ENCODE data around the gene CCM2.
A peak's percentile ranks its signal among the peaks of the same experiment; 100 is the strongest.

Gene CCM2

DNA sequence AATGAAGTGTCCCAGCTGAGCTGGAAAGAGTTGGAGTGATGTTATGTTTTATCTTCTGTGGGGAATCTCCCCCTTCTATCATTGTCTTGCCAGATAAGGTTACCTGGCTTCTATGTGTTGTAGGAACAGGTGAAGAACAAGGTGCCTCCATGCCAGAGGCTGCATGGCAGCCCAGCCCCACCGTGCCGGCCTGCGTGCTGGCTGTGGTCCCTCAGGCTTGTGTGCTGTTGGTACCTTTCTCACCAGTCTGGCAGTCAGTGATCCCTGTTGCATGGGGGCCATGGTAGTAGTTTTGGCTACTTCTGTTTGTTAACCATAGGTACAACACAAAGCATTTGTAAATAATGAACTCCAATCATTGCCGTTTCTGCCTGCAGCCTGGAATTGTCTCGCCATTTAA, 37.9 kb downstream of the CCM2 start:
- no peak for DNase-seq

- DNase-seq, result no peak
Measured at GRCh38 chr7:45039106-45039505, 39.1 kb downstream of the CCM2 start.

DNA sequence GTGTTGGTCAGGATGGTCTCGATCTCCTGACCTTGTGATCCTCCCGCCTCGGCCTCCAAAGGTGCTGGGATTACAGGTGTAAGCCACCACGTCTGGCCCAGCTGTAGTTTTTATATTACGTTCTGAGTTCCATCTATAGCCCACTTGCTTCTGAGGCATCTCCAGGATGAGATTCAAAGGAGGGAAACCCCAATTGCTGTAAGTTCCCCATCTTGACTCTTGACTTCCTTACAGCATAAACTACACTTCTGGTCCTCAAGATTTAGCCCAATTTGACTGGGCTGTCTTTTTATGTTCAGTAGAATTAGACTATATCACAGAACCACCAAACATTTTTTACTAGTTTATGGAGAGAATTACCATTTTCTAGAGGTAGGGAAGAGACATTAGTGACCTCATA, 44.3 kb downstream of the CCM2 start:
- no peak for DNase-seq

DNA sequence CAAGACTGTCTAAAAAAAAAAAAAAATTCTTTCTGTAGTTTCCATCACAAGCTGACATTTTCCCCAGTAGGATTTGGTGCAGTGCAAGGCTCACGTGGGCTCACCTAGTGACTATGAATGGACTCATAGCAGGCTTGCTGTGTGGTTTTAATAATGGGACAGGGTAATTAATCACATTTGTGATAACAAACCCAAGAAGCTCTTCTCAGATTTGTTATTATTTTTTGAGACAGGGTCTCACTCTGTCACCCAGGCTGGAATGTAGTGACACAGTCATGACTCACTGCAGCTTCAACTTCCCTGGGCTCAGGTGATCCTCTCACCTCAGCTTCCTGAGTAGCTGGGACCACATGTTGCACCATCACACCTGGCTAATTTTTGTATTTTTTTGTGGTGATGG, 48.7 kb downstream of the CCM2 start:
- DNase-seq, result no peak

GRCh38 chr7:45050198-45050597, 50.2 kb downstream of the CCM2 start:
- peak; percentile 26 for DNase-seq

GRCh38 chr7:45052011-45052410, 52.0 kb downstream of the CCM2 start:
- peak; percentile 58 for DNase-seq

DNA sequence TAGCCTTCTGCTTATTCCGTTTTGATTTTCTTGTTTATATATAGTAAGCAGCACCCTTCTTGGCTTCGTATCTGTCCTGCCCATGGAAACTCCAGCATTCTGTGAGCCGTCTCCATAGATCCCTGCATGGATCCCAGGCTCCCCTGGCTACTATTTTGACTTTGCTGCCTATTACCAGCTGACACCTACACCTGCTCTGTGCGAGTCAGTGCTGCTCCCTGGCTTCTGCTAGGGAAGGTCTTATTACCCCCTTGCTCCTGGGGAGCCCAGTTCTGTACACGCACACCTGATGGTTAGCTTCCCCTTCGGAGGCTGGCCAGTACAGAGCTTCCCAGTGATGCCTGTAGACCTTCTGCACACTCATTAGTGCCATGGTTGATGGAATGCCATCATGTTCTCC, 53.4 kb downstream of the CCM2 start:
- DNase-seq, result no peak

GRCh38 chr7:45053941-45054340, 53.9 kb downstream of the CCM2 start:
- DNase-seq, result no peak

GRCh38 chr7:45054442-45054841, 54.4 kb downstream of the CCM2 start:
- no peak for DNase-seq

DNA sequence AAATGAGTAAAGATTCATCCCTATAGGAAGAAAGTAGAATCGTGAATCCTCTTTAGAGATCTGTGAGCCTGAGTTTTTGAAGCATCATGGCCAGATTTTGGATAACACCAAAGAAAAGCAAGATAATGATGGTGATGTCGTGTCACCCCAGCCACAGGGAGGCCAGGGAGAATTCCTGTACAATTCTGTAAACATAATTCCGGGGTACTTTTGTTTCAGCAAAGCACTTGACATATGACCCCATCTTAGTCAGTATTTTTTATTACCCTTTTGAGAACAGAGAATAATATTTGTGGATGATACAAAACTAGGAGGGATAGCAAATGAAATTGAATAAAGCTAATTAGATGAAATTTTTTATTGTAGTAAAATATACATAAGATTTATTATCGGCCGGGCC, 55.0 kb downstream of the CCM2 start:
- DNase-seq, result no peak

GRCh38 chr7:45055594-45056219, 55.7 kb downstream of the CCM2 start:
- DNase-seq, result no peak

DNA sequence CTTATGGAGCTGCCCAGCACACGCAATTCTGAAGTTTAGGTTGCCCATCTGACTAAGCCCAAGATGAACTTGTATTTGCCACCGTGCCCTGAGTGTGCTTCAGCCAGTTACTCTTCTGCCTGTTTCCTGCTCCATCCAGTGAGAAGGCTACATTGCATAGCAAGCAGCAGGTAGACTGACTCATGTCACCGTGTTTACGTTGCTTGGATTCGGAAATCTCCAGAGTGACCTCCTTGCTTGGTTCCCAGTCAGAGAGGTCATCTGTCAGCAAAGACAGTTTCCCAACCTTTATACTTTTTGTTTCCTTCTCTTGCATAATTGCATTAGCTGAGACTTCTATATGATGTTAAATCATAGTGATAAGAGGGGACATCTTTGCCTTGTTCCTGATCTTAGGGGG, 57.9 kb downstream of the CCM2 start:
- DNase-seq, result no peak

DNA sequence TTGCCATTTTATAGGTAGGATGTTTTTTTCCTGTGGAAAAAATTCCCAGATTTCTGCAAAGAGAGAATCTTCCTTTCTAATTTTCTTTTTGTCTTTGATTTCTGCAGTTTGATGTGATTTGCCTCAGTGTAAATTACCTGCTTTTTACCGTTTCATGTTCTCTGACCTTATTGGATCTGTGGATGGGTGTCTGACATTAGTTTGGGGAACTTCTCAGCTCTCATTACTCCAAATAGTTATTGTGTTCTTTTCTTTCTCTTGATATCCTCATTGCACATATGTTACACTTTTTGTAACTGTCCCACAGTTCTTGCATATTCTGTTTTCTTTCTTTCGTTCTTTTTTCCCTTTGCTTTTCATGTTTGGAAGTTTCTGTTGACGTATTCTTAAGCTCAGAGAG, 60.3 kb downstream of the CCM2 start:
- no peak for DNase-seq

DNA sequence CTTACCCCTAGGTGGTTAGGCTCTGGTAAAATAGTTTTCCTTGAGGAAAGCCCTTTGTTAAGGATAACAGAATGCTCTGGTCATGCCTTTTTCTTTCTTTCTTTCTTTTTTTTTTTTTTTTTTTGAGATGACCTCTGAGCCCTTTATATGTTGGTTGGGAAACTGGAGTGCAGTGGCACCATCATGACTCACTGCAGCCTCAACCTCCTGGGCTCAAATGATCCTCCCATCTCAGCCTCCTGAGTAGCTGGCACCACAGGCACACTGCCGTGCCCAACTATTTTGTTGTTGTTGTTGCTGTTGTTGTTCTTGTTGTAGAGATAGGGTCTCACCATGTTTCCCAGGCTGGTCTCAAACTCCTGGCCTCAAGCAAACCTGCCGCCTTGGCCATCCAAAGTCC, 61.4 kb downstream of the CCM2 start:
- no peak for DNase-seq

DNA sequence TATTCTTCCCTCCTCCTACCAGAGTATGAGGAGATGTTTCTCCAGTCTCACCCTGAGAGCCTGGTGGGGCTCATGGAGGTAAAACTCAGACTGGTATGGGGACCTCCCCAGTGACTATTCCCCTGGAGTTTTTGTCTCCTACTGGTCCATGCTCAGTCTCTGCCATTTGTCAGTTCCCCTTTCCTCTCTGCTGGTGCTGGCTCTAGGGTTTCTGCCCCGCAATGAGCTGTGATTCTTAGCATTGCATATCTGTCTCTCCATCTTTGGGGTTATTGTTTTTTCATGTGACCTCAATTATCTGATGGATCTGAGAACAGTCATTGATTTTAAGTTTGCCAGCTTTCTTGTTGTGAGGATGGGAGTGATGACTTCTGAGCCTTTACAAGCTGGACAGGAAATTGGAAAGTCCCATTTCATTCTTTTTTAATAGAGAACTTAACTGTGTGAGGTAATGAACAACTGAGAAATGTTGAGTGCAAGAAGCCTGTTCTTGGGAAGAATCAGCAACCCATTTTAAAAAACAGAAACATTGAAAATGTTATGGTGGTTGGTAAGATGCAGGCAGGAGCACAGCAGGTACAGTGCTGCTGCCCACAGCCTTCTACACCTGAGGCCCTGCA, 61.9 kb downstream of the CCM2 start:
- no peak for DNase-seq

- no peak for DNase-seq
Measured at GRCh38 chr7:45064047-45064725, 64.2 kb downstream of the CCM2 start.

GRCh38 chr7:45065031-45065995, 65.3 kb downstream of the CCM2 start:
- no peak for DNase-seq

DNA sequence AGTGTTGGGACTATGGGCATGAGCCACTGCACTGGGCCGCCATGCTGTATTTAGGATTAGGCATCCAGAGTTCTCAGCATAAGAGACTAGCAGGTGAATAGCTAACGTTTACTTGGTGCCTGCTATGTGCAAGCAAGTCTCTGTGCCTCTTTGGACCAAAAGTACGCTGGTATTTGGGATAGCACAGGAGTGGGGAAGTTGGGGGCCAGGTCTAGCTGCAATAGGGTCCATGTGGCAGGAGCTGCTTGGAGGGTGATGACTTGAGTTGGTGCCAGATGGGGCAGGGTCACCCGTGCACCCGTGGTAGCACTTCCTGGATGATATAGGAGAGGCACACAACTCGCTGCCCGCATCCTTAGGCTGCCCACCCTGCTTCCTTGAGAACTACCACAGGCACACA, 66.4 kb downstream of the CCM2 start:
- no peak for DNase-seq

- no peak for DNase-seq
Measured at GRCh38 chr7:45067582-45067981, 67.6 kb downstream of the CCM2 start.

GRCh38 chr7:45068236-45069023, 68.4 kb downstream of the CCM2 start:
- DNase-seq, result no peak

- no peak for DNase-seq
Measured at GRCh38 chr7:45069444-45070253, 69.6 kb downstream of the CCM2 start.

- no peak for DNase-seq
Measured at GRCh38 chr7:45070254-45070642, 70.2 kb downstream of the CCM2 start.
